HCT116 (cell line): ENCODE measurements around the gene REPS2.

ENCODE experiments used
- ATF3 ChIP-seq: IDR thresholded peaks from 2 replicates; pipeline ENCODE4 v1.6.1; 2012
- JUND ChIP-seq: IDR thresholded peaks from 2 replicates; pipeline ENCODE4 v1.6.1; 2012
- POLR2AphosphoS5 ChIP-seq: IDR thresholded peaks from 2 replicates; pipeline ENCODE4 v1.6.1; 2011; ENCODE audit warnings: mild to moderate bottlenecking, low read depth, low read length, moderate library complexity
- SP1 ChIP-seq: IDR thresholded peaks from 2 replicates; pipeline ENCODE4 v1.6.1; 2012; ENCODE audit warnings: low read depth
- TCF7L2 ChIP-seq: IDR thresholded peaks from 2 replicates; pipeline ENCODE4 v1.7.0; 2011; ENCODE audit warnings: borderline replicate concordance, inconsistent platforms; ENCODE audit not compliant: insufficient read depth, insufficient read length; ENCODE audit errors: extremely low read depth
- TF ChIP-seq, protein P1 (sequence below), 3 experiments: fragments of 200-600 bp in 1 of 3; sonication (generic) in 1 of 3; IDR thresholded peaks in 2 of 3; conservative IDR thresholded peaks in 1 of 3; 2 replicates each; pipeline ENCODE4 v1.5.1; 2012 to 2017; ENCODE audit warnings: low read depth in 2 of 3, low read length in 2 of 3, antibody characterized with exemption in 1 of 3, borderline replicate concordance in 1 of 3, control low read depth in 1 of 3, mild to moderate bottlenecking in 1 of 3, mixed read lengths in 1 of 3, mixed run types in 1 of 3, moderate library complexity in 1 of 3; ENCODE audit not compliant: insufficient read depth in 1 of 3

- TF ChIP-seq ATF3 (no peak), SP1 (no peak), POLR2AphosphoS5 (no peak), JUND (no peak), TCF7L2 (no peak)
- TF ChIP-seq, protein P1, sequence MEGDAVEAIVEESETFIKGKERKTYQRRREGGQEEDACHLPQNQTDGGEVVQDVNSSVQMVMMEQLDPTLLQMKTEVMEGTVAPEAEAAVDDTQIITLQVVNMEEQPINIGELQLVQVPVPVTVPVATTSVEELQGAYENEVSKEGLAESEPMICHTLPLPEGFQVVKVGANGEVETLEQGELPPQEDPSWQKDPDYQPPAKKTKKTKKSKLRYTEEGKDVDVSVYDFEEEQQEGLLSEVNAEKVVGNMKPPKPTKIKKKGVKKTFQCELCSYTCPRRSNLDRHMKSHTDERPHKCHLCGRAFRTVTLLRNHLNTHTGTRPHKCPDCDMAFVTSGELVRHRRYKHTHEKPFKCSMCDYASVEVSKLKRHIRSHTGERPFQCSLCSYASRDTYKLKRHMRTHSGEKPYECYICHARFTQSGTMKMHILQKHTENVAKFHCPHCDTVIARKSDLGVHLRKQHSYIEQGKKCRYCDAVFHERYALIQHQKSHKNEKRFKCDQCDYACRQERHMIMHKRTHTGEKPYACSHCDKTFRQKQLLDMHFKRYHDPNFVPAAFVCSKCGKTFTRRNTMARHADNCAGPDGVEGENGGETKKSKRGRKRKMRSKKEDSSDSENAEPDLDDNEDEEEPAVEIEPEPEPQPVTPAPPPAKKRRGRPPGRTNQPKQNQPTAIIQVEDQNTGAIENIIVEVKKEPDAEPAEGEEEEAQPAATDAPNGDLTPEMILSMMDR (IDR thresholded peaks at IDR 0.05 in 2 of 3, conservative IDR thresholded peaks at IDR 0.05 in 1 of 3; ENCODE audit: borderline replicate concordance in 1 of 3, insufficient read depth in 1 of 3, low read depth in 2 of 3, low read length in 2 of 3) = no peak
Measured at GRCh38 chrX:17164941-17165340, 218.5 kb downstream of the REPS2 start.
